ENCODE data around the gene TMCC3.
"Not testable (repeated sequence)": the region's sequence is repeated elsewhere in the genome, so short reads cannot be mapped to it uniquely, and the experiment has no call there.

TMCC3 gene

DNA sequence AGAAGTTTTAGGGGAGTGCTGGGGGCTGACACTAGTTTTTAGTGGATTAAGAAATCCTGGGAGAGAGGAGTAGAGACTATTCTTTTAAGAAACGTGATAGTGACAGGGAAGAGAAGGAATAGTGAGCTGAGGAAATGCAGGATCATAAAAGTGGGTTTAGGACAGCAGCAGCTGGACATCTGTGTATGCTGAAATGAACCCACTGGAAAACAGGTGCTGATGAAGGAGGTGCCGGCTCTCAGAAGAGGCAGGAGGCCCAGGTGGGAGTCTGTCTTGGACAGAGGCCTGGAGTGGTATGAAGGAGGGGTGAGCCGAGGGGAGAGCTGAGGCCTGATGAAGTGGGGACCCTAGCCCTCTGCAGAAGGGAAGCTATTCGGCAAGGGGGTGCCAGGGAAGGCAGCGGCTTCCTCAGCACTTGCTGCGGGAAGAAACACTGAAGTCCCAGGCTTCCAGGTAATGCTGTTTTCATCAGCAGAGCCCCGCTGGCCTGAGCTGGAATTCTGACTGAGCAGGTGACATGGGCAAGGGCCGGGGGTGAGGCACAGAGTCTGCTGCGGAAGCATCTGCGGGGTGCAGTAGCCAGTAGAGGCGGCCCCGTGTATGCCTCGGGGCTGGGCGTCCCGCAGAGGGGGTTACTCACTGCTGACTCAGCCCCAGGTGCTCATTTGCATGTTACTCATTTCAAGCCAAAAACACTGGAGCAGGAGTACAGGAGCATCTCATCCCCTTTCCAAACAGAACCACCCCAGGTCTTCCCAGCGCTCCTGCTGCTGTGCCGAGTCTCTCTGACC lies 89.7 kb downstream of the TMCC3 start:
- DNase-seq: peak; percentile 14

GRCh38 chr12:94558612-94559011 lies 91.7 kb downstream of the TMCC3 start:
- DNase-seq: no peak

DNA sequence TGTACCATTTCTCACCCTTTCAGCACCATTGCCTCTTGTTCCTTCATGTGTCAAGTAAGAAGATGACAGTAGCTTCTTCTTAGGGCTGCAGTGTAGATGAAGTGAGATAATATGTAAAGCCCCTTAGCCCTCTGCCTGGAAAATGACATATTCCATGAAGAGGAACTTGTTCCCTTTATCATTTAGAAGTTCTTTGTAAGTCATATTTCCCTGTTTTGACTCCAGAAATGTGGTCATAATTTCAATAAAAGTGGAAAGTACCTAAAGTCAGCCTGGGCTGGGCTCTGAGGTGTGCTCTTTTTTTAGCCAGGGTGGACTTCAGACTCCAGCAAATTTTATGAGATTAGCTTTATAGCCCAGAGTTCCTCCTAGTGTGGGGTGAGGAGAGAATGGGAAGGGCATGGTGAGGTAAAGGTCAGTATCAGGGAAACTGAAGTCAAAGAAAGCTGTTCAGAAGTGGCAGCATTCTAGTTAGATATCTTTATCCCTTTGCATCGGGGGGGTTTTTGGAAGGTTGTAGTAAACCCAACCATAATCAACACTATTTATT lies 92.5 kb downstream of the TMCC3 start:
- no peak for DNase-seq

- no peak for DNase-seq
Observed at GRCh38 chr12:94555687-94556086, 94.7 kb downstream of the TMCC3 start.

DNA sequence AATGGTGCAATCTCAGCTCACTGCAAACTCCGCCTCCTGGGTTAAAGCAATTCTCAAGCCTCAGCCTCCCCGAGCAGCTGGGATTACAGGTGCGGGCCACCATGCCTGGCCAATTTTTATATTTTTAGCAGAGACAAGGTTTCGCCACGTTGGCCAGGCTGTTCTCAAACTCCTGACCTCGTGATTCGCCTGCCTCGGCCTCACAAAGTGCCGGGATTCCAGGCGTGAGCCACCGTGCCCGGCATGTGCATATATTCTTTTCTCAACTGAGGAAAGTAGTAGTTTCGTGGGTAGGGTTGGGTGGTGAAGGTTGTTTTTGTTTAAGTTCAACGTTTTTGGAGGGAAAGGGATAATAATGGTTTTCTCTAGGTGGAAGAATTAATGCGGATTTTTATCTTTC lies 96.5 kb downstream of the TMCC3 start:
- DNase-seq: no peak

DNA sequence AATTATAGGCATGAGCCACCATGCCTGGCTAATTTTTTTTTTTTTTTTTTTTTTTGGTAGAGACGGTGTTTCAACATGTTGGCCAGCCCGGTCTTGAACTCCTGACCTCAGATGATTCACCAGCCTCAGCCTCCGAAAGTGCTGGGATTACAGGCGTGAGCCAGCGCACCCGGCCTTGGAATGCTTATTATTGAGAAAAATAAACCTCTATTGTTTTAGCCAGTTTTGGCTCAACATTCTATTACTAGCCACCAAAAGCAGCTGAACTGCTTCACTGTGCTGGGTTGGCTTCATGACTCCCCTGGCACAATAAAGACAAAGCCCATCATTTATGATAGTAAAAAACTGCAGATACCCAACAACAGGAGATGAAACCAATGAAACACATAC lies 97.2 kb downstream of the TMCC3 start:
- DNase-seq: no peak

GRCh38 chr12:94551810-94552209 lies 98.5 kb downstream of the TMCC3 start:
- no peak for DNase-seq

- DNase-seq: no peak
Observed at GRCh38 chr12:94550964-94551363, 99.4 kb downstream of the TMCC3 start.

- DNase-seq: not testable (repeated sequence)
Observed at GRCh38 chr12:94548833-94549232, 101.5 kb downstream of the TMCC3 start.

GRCh38 chr12:94545935-94546771 lies 104.2 kb downstream of the TMCC3 start:
- peak; percentile 66 for DNase-seq

GRCh38 chr12:94544355-94544754 lies 106.0 kb downstream of the TMCC3 start:
- DNase-seq: no peak

DNA sequence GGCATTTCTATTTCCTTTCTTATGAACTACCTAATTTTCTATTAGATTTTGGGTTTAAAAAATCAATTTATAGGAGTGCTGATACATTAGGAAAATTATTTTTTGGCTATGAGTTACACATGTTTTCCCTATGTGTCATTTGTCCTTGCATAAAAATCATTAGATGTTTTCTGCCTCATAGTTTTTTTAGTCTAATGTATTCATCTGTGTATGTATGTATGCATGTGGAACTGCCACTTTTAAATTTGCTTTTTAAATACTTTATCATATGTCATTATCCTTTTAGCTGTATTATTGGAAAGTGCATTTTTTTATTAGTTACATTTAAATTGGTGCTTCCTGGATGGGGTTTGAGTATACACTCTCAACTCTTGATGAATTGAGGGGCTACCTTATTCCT lies 112.0 kb downstream of the TMCC3 start:
- DNase-seq: no peak

- DNase-seq: no peak
Observed at GRCh38 chr12:94536040-94536965, 114.1 kb downstream of the TMCC3 start.

DNA sequence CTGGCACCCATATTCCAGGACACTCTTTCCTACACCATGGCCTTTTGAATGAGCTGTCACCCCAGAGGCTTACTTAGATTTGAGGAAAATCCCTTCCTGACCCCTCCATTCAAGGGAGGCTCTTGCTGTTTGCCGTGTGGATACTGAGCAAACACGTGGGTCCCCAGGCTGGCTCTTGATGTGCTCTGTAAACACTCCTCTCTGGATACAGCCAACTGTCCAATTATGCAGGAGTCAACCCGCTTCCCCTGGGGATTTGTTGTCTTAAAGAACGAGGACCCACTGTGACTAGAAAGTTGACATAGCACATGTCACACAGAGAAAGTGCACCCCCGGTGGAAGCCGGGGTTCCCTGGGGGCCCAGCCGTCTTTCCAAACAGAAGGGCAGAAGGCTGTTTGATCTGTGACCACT lies 114.8 kb downstream of the TMCC3 start:
- DNase-seq: peak; percentile 80

GRCh38 chr12:94534774-94535509 lies 115.4 kb downstream of the TMCC3 start:
- DNase-seq: peak; percentile 21

- DNase-seq: no peak
Observed at GRCh38 chr12:94534278-94534677, 116.1 kb downstream of the TMCC3 start.

GRCh38 chr12:94532490-94533422 lies 117.6 kb downstream of the TMCC3 start:
- DNase-seq: peak; percentile 78

- no peak for DNase-seq
Observed at GRCh38 chr12:94531196-94531720, 119.1 kb downstream of the TMCC3 start.

DNA sequence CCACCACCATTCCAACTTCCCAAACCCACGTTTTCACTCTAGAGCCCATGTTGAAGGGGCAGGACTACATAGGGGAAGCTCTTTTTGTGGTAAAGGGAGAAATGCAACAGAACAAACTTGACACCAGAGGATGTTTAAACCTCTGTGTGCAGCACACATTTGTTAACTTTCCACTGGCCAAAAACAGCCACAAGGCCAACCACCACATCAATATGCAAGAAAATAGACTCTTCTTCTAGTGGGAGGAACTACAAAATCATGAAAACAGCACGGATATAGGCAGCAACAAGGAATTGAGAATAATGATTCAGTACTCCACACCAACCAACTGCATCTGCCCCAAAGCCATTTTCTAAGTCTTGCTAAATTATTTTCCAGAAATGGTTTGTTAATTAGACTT lies 124.4 kb downstream of the TMCC3 start:
- no peak for DNase-seq

Data from COR-L47 (cell line).